GM12872 (cell line): Measurements from ENCODE around the gene LAMC3.

Experiments
- TF ChIP-seq, protein P1 (sequence below): IDR thresholded peaks from 3 replicates; pipeline ENCODE4 v1.5.1; 2011; ENCODE audit warnings: low read depth, mild to moderate bottlenecking, low read length, moderate library complexity; ENCODE audit not compliant: insufficient read depth

Gene LAMC3

DNA sequence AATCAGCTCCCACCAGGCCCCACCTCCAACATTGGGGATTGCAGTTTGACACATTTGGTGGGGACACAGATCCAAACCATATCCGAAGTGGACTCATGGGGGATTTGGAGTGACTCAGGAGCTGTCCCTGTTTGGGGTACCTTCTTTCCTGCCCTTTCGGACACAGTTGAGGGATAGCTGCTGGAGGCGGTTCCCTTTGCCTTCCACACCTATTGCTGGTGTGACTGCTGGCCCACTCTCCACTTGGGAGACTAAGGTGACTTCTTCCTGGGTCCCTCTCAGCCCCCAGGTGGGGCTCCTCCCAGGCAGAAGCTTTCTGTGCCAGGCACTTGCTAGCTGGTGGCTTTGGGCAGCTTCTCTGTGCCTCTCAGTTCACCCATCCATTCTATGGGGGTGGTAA, 26.6 kb downstream of the LAMC3 start:
- TF ChIP-seq, protein P1, sequence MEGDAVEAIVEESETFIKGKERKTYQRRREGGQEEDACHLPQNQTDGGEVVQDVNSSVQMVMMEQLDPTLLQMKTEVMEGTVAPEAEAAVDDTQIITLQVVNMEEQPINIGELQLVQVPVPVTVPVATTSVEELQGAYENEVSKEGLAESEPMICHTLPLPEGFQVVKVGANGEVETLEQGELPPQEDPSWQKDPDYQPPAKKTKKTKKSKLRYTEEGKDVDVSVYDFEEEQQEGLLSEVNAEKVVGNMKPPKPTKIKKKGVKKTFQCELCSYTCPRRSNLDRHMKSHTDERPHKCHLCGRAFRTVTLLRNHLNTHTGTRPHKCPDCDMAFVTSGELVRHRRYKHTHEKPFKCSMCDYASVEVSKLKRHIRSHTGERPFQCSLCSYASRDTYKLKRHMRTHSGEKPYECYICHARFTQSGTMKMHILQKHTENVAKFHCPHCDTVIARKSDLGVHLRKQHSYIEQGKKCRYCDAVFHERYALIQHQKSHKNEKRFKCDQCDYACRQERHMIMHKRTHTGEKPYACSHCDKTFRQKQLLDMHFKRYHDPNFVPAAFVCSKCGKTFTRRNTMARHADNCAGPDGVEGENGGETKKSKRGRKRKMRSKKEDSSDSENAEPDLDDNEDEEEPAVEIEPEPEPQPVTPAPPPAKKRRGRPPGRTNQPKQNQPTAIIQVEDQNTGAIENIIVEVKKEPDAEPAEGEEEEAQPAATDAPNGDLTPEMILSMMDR = no peak

DNA sequence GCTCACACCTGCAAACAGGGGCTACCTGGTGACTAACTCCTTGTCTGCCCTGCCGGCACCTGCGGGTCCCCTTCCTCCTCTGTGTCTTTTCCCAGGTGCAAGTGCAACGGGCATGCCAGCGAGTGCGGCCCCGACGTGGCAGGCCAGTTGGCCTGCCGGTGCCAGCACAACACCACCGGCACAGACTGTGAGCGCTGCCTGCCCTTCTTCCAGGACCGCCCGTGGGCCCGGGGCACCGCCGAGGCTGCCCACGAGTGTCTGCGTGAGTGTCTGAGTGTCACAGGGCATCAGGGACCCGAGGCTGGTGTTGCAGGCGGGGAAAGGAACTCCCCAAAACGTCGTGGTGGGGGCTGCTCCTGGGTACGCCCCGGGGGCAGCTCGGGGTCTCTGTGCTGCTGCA, 27.1 kb downstream of the LAMC3 start:
- TF ChIP-seq, protein P1 = no peak

DNA sequence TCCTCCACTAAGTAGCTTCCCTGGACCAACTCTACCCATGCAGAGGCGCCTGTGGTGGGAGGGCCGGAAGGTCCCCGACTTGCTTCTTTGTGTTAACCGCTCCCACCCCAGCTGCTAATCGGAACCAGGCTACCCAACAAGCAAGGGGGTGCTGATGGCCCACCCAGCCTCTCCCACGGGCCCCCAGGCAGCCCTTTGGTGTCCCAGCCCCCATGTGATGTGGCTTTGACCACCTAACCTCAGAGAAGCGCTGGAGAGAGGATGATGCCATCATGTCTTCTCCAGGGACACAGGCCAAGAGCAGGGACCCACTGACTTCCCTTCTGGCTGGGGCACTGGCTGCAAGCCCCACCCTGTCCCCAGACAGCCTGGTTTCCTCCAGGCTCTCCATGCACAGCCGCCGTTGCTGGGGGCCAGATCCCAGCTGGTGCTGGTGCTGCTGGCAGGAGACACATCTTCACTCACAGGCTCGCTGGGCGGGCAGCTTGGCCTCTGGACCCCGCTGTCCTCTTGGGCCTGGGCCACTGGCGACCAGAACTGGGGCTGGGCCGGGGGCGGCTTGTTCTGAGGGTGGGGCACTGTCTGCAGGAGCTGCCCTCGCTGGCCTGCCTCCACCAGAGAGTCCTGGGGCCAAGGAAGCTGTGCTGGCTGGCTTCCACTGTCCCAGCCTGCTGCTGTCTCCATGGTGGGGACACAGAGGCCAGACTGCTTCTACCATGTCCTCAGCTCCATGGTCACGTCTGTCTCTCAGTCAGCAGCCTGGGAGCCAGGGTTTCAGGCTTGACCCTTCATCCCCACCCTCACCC, 27.8 kb downstream of the LAMC3 start:
- TF ChIP-seq, protein P1 = no peak

DNA sequence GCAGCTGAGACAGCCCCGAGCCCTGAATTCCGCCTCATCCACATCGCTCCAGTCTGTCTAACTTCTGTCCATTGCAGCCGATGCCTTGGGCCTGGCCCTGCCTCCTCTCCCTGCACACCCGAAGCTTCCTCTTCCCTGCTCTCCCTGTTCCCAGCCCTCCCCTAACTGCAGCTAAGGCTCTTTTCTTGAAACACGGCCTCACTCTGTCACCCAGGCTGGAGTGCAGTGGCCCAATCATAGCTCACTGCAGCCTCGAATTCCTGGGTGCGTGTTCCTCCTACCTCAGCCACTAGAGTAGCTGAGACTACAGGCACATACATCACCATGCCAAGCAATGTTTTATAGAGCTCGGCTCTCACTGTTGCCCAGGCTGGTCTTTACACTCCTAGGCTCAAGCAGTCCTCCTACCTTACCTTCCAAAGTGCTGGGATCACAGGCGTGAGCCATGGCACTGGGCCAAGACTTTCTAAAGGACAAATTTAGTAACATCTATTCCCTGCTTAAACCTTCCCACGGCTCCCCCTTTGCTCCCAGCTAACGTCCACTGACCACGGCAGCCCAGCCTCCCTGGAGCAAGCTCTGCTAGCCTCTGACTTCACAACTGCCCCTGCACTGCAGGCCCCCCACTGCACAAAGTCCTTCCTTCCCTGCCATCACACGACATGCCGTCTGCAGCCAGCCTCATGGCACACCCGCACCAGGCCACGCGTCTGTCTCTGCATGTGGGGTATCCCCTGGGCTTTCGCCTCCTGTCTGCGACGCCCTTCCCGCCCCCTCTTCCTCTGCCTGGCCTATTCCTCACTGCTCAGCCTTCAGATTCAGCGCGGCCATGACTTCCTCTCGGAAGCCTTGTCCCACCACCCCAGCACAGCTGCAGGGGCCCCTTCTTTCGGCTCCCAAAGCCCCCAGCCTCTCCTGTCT, 28.6 kb downstream of the LAMC3 start:
- TF ChIP-seq, protein P1 = no peak

DNA sequence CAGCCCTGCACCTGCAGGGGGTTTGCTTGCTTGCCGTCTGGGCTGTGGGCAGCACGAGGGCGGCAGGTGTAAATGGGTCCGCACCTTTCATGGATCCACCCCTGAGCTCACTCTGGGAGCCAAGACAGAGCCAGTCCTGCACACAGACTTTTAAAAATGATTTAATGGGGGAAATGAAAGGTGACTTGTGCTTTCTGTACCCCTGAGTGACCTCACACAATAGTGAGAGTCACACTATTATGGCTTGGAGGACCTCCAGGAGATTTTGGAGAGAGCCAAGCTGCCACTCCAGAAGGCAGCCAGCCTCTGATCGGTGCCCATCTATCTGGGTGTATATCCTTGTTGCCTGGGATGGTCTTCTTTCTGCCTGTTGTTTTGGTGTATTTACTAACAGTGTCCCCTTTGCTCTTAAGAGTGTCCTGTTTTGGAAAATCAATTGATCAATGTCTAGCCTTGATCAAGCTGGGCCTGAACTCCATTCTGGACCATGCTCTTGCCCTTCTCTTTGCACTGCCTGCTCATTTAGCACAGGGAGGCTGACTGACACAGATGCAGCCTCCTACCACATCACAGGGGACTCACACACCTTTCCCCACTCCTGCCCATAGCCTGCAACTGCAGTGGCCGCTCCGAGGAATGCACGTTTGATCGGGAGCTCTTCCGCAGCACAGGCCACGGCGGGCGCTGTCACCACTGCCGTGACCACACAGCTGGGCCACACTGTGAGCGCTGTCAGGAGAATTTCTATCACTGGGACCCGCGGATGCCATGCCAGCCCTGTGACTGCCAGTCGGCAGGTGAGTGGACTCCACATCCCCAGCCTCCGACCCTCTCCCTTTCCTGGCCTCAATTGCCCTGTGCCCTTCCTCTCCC, 29.5 kb downstream of the LAMC3 start:
- TF ChIP-seq, protein P1 = no peak

DNA sequence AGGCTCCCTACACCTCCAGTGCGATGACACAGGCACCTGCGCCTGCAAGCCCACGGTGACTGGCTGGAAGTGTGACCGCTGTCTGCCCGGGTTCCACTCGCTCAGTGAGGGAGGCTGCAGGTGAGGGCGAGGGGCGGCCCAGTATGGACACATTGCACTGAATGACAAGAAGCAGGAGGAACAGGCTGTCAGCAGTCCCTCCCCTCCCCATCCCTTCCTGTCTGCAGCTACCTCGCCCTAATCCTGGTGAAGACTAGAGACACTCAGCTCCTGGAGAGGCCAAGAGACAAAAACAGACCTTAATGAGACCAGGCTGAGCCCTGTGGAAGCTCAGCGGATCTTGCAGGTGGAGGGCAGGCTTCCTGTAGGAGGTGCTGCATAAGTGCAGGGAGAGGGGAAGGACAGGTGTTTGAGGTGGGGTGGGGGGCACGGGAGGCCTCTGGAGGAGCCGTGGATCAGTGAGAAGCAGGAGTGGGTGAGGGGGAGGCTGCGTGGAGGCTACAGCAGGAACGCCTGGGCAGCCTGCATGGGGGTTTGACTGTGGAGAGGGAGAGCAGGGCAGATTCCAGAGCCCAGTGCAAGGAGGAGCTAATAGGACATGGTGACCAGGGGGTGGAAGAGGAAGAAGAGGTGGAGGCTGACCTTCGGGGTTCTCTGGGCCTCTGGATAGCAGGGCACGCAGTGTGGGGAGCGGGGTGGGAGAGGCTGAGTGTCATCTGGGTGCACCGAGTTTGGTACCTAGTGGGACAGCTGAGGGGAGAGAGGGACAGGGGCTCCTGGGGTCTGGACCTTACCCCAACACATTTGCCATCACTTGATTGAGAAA, 30.4 kb downstream of the LAMC3 start:
- TF ChIP-seq, protein P1 = no peak
